Breast epithelium (tissue), 3 donors: Measurements from ENCODE around the gene ROR1.

ENCODE experiments used
- CTCF ChIP-seq, 3 donors: fragments of 450-650 bp; IDR thresholded peaks; one replicate each; pipeline ENCODE4 v1.5.1; 2016 to 2017; ENCODE audit warnings: antibody characterized with exemption in 3 of 3, mild to moderate bottlenecking in 3 of 3, moderate library complexity in 3 of 3
- POLR2AphosphoS5 ChIP-seq, 3 donors: sonication (generic); formaldehyde crosslinking; IDR thresholded peaks; one replicate each; pipeline ENCODE4 v1.6.1; 2017; ENCODE audit warnings: antibody characterized with exemption in 3 of 3

GRCh38 chr1:63880958-63881576 lies 107.2 kb downstream of the ROR1 start:
- TF ChIP-seq CTCF (IDR thresholded peaks at IDR 0.05): no peak
- no peak for TF ChIP-seq POLR2AphosphoS5 (IDR thresholded peaks at IDR 0.05)
